Measurements from ENCODE around the gene METTL18.

METTL18 gene

GRCh38 chr1:169794530-169795416 lies at the start of gene METTL18:
Gene METTL18, minus strand, starts transcription at chr1:169794907. Its CDS starts 1,212 bp downstream, at chr1:169793695.
- in situ Hi-C loops (cut with HindIII; ENCODE audit: low sequenced_read_pairs): no loop called here
- no peak for TF ChIP-seq CTCF (IDR thresholded peaks at IDR 0.05; ENCODE audit: low read depth, low read length, missing control alignments)
- peak within 1 kb of the TSS; percentile 79 for H3K4me3 ChIP-seq (ENCODE audit: low read depth, low read length)
- peak; percentile 95 for DNase-seq (ENCODE audit: low read depth)

GRCh38 chr1:169838942-169839341 lies 44.2 kb upstream of the METTL18 start:
- in situ Hi-C loops (cut with HindIII; ENCODE audit: low sequenced_read_pairs): no loop called here
- no peak for TF ChIP-seq CTCF (IDR thresholded peaks at IDR 0.05; ENCODE audit: low read depth, low read length, missing control alignments)
- DNase-seq (ENCODE audit: low read depth): no peak
- H3K4me3 ChIP-seq (ENCODE audit: low read depth, low read length): no peak overlapping the region

GRCh38 chr1:169836198-169836597 lies 41.5 kb upstream of the METTL18 start:
- DNase-seq (ENCODE audit: low read depth): no peak
- in situ Hi-C loops (cut with HindIII; ENCODE audit: low sequenced_read_pairs): no loop called here
- no peak for TF ChIP-seq CTCF (IDR thresholded peaks at IDR 0.05; ENCODE audit: low read depth, low read length, missing control alignments)
- no peak overlapping the region for H3K4me3 ChIP-seq (ENCODE audit: low read depth, low read length)

GRCh38 chr1:169835647-169836046 lies 40.9 kb upstream of the METTL18 start:
- TF ChIP-seq CTCF (IDR thresholded peaks at IDR 0.05; ENCODE audit: low read depth, low read length, missing control alignments): no peak
- in situ Hi-C loops (cut with HindIII; ENCODE audit: low sequenced_read_pairs): no loop called here
- no peak for DNase-seq (ENCODE audit: low read depth)
- H3K4me3 ChIP-seq (ENCODE audit: low read depth, low read length): no peak overlapping the region

GRCh38 chr1:169834869-169835268 lies 40.2 kb upstream of the METTL18 start:
- no peak for TF ChIP-seq CTCF (IDR thresholded peaks at IDR 0.05; ENCODE audit: low read depth, low read length, missing control alignments)
- in situ Hi-C loops (cut with HindIII; ENCODE audit: low sequenced_read_pairs): no loop called here
- DNase-seq (ENCODE audit: low read depth): no peak

GRCh38 chr1:169833179-169833901 lies 38.6 kb upstream of the METTL18 start:
- H3K4me3 ChIP-seq (ENCODE audit: low read depth, low read length): no peak overlapping the region
- no peak for TF ChIP-seq CTCF (IDR thresholded peaks at IDR 0.05; ENCODE audit: low read depth, low read length, missing control alignments)
- no peak for DNase-seq (ENCODE audit: low read depth)
- in situ Hi-C loops (cut with HindIII; ENCODE audit: low sequenced_read_pairs): no loop called here

More at GRCh38 chr1:169834869-169835268, 40.2 kb upstream of the METTL18 start:
- no peak overlapping the region for H3K4me3 ChIP-seq (ENCODE audit: low read depth, low read length)
